Prostate gland (tissue), 2 donors: ENCODE results near the gene CAPN8. TPM values are rescaled to one million over a fixed set of nuclear protein-coding genes. Genes with fewer than 3 reads are reported as not detected.

Experiments used
- DNase-seq: peaks from one replicate; pipeline ENCODE4 v3.0.0-alpha.2; 2019; ENCODE audit warnings: low spot score
- H3K27ac ChIP-seq, 2 donors: fragments of 200-600 bp; sonication (generic); 2 replicates each; pipeline ENCODE4 v1.5.1; 2017 to 2019
- H3K27me3 ChIP-seq: fragments of 200-600 bp; sonication (generic); replicated peaks from 2 replicates; pipeline ENCODE4 v1.5.1; 2019; ENCODE audit not compliant: insufficient read depth
- H3K36me3 ChIP-seq, 2 donors: fragments of 200-600 bp; sonication (generic); 1 replicate in 1 of 2; 2 replicates in 1 of 2; pipeline versions ENCODE4 v1.5.1 to v1.8.1; 2017 to 2019
- H3K4me1 ChIP-seq: fragments of 200-600 bp; sonication (generic); replicated peaks from 2 replicates; pipeline ENCODE4 v1.5.1; 2019
- H3K4me3 ChIP-seq, 2 donors: fragments of 200-600 bp; sonication (generic); 2 replicates each; pipeline ENCODE4 v1.5.1; 2017 to 2019
- H3K9me3 ChIP-seq: fragments of 200-600 bp; sonication (generic); 2 replicates; pipeline ENCODE4 v1.5.1; 2017
- POLR2A ChIP-seq: fragments of 450-650 bp; IDR thresholded peaks from one replicate; pipeline ENCODE4 v1.6.1; 2016; ENCODE audit warnings: antibody characterized with exemption, mild to moderate bottlenecking
- POLR2AphosphoS5 ChIP-seq: sonication (generic); formaldehyde crosslinking; IDR thresholded peaks from one replicate; pipeline ENCODE4 v1.6.1; 2017; ENCODE audit warnings: antibody characterized with exemption
- WGBS: methylation state at CpG from one replicate; pipeline ENCODE4 v1.1.5; 2018; 5-methylcytosine and 5-hydroxymethylcytosine counted together
- intact Hi-C: fragments of 100-400 bp; cut with DNase I; formaldehyde crosslinking; loops from one replicate; pipeline ENCODE4 v1.14.2; 2022
- total RNA-seq, 2 donors: library from RNA; depleted of rRNA; stranded (reverse); fragments of >200 nt; gene quantifications; one replicate each; pipeline ENCODE4 v1.1.0, GENCODE V29; 2016
- TF ChIP-seq, protein P1 (sequence below), 4 experiments: fragments of 200-600 bp in 2 of 4; fragments of 450-650 bp in 2 of 4; sonication (generic) in 2 of 4; IDR thresholded peaks; 1 replicate in 3 of 4; 2 replicates in 1 of 4; pipeline ENCODE4 v1.5.1; 2016 to 2019; ENCODE audit warnings: antibody characterized with exemption in 4 of 4, mild to moderate bottlenecking in 2 of 4, moderate library complexity in 2 of 4

Gene CAPN8
- total RNA-seq, 2 donors from 2014 or later: 3.0 to 5.6 TPM

DNA sequence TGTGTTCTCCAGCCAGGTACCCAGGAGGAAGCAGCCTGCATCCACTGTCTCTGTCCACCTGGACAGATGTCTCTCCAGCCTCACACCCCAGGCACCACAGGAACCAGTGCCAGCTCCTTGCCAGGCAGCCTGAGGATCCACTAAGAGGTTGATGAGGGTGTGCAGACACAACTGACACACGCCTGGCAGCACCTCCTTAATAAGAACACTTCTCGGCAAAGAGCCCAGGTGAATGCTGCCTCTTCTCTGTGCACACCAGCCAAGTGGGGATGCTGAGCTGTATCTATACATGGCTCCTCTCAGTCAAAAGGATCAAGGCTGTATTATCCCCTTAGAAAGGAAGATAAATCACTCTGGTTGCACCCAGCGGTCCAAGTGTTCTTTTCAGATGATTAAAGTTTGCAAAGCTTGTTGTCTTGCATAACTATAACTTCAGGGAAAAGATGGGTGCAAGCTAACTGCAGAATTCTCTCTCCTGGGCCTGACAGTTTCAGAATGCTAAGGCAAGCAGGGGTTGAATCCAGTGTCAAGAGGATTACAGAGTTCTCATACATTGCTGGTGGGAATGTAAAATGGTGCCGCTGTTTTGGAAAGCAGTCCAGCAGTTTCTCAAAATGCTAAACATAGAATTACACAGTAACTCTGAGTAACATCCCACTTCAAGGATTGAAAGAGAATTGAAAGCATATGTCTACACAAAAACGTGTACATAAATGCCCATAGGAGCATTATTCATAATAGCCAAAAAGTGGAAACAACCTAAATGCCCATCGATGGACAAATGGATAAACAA lies 3.7 kb upstream of the CAPN8 start:
- Histone ChIP-seq H3K27ac (no peak overlapping the region), H3K27me3 (no peaks in the 10 kb centered on the region), H3K36me3 (no peaks in the 10 kb centered on the region), H3K9me3 (no peaks in the 10 kb centered on the region), H3K4me3 (no peak overlapping the region), H3K4me1 (no peaks in the 10 kb centered on the region)
- DNase-seq: no peak
- TF ChIP-seq POLR2AphosphoS5: no peak
- no peak for TF ChIP-seq POLR2A
- TF ChIP-seq, protein P1, sequence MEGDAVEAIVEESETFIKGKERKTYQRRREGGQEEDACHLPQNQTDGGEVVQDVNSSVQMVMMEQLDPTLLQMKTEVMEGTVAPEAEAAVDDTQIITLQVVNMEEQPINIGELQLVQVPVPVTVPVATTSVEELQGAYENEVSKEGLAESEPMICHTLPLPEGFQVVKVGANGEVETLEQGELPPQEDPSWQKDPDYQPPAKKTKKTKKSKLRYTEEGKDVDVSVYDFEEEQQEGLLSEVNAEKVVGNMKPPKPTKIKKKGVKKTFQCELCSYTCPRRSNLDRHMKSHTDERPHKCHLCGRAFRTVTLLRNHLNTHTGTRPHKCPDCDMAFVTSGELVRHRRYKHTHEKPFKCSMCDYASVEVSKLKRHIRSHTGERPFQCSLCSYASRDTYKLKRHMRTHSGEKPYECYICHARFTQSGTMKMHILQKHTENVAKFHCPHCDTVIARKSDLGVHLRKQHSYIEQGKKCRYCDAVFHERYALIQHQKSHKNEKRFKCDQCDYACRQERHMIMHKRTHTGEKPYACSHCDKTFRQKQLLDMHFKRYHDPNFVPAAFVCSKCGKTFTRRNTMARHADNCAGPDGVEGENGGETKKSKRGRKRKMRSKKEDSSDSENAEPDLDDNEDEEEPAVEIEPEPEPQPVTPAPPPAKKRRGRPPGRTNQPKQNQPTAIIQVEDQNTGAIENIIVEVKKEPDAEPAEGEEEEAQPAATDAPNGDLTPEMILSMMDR (IDR thresholded peaks at IDR 0.05): no peak
- WGBS: 76% methylated on average over 6 of the region's 6 CpGs
- intact Hi-C loops: no loop called here

DNA sequence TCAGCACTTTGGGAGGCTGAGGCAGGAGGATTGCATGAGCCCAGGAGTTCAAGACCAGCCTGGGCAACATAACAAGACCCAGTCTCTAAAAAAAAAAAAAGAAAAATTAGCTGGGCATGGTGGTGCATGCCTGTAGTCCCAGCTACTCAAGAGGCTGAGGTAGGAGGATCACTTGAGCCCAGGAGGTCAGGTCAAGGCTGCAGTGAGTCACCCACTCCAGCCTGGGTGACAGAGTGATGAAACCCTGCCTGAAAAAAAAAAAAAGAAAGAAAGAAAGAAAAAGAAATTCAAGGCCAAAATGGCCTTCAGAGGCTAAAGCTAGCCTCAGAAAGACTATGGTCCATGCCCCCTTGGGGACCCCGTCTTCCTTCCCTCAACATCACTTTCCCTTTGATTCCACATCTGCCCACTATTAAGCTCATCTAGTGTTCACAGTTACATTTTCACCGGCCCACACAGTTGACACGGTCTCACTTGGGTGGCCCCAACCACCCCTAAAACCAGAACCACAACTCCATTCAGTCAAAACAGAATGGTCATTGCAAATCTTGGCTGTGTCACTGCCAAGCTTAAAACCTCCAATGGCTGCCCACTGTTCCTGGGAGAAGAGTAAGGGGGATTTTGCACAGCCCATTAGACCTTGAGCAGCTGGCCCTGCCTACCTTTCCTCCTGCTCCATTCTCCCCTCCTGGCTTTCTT lies 2.1 kb upstream of the CAPN8 start:
- intact Hi-C loops: no loop called here
- H3K9me3 ChIP-seq: no peaks in the 10 kb centered on the region
- no peaks in the 10 kb centered on the region for H3K36me3 ChIP-seq
- 92% methylated on average over 3 of the region's 3 CpGs for WGBS
- H3K4me3 ChIP-seq: no peak overlapping the region
- H3K27me3 ChIP-seq: no peaks in the 10 kb centered on the region
- H3K4me1 ChIP-seq: no peaks in the 10 kb centered on the region
- DNase-seq: no peak
- TF ChIP-seq POLR2A (no peak), POLR2AphosphoS5 (no peak)
- TF ChIP-seq, protein P1 (IDR thresholded peaks at IDR 0.05): no peak
- no peak overlapping the region for H3K27ac ChIP-seq

DNA sequence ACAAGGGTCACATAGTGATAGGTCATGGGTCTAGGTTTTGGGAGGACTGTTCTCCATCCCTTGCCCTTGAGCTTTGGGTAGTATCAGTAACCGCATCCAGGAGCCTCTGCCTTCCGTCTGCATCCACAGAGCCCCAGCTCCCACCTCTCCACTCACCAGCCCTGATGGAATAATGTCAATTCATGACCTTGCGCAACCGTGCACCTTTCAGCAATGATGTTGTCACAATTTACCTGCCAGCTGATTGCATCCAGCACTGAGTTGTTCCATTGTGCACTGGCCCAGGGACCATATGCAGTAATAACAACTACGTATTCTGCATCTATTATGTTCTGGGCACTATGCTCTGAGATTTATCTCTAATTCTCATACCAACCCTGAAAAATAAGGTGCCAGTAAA lies 1.4 kb downstream of the CAPN8 start:
- no peak overlapping the region for H3K4me3 ChIP-seq
- TF ChIP-seq, protein P1 (IDR thresholded peaks at IDR 0.05): no peak
- no peak for TF ChIP-seq POLR2AphosphoS5
- TF ChIP-seq POLR2A: no peak
- H3K36me3 ChIP-seq: no peaks in the 10 kb centered on the region
- no peak for DNase-seq
- no peaks in the 10 kb centered on the region for H3K4me1 ChIP-seq
- no peaks in the 10 kb centered on the region for H3K9me3 ChIP-seq
- intact Hi-C loops: no loop called here
- H3K27ac ChIP-seq: no peak overlapping the region
- 79% methylated on average over 5 of the region's 5 CpGs for WGBS
- no peaks in the 10 kb centered on the region for H3K27me3 ChIP-seq

DNA sequence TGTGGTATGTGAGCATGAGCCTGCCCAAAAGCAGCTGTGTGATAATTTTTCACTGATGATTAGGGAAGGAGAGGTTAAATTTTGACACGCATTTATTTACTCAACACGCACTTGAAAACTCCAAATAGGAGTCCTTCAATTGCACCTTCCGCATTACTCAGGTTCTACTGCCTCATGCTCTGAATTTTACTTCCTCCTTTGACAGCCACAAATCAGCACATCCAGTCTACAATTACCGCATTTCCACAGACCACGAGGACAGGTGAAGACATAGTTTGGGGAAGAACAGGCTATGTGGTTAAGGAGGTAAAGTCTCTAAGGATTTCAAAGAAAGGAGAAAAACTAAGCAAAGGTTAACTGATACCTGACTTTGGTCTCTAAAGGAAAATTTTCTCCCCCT lies 2.6 kb downstream of the CAPN8 start:
- DNase-seq: no peak
- H3K27ac ChIP-seq: no peak overlapping the region
- TF ChIP-seq POLR2AphosphoS5 (no peak), POLR2A (no peak)
- TF ChIP-seq, protein P1 (IDR thresholded peaks at IDR 0.05): no peak
- H3K27me3 ChIP-seq: no peaks in the 10 kb centered on the region
- WGBS: 64% methylated on average over 5 of the region's 5 CpGs
- no peaks in the 10 kb centered on the region for H3K4me1 ChIP-seq
- no peaks in the 10 kb centered on the region for H3K9me3 ChIP-seq
- H3K4me3 ChIP-seq: no peak overlapping the region
- H3K36me3 ChIP-seq: no peaks in the 10 kb centered on the region
- intact Hi-C loops: no loop called here

DNA sequence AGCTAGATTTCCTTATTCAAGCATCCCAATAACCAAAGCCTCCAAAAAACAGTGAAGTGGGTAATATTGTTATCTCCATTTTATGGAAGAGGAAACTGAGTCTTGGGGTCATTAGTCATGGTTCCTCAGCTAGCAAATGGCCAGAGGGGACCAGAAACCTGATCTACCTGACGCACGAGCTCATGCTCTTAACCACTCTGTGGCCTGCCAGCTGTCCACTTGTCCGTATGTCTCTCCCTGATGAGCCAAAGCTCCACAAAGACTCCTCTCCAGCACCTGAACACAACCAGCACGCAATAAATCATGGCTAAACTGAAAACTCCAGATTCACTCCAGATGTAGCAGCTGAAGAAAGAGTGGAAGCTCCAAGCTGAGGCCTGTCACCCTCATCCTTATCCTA lies 5.8 kb downstream of the CAPN8 start:
- H3K9me3 ChIP-seq: no peaks in the 10 kb centered on the region
- no peak overlapping the region for H3K4me3 ChIP-seq
- H3K27ac ChIP-seq: no peak overlapping the region
- H3K36me3 ChIP-seq: no peaks in the 10 kb centered on the region
- no peak for TF ChIP-seq POLR2A
- TF ChIP-seq, protein P1 (IDR thresholded peaks at IDR 0.05): no peak
- no peak for TF ChIP-seq POLR2AphosphoS5
- no peaks in the 10 kb centered on the region for H3K27me3 ChIP-seq
- no peaks in the 10 kb centered on the region for H3K4me1 ChIP-seq
- intact Hi-C loops: no loop called here
- 88% methylated on average over 4 of the region's 4 CpGs for WGBS
- no peak for DNase-seq
